Lower leg skin (tissue), 4 donors: ENCODE measurements around the gene PLS1. TPM values are rescaled to one million over a fixed set of nuclear protein-coding genes. Genes with fewer than 3 reads are reported as not detected.
"Not testable (repeated sequence)": the region's sequence is repeated elsewhere in the genome, so short reads cannot be mapped to it uniquely, and the experiment has no call there.

Experiments
- DNase-seq, 2 donors: peaks; one replicate each; pipeline ENCODE4 v3.0.0-alpha.2; 2019; ENCODE audit warnings: low spot score in 2 of 2
- H3K4me3 ChIP-seq: fragments of 200-600 bp; sonication (generic); 2 replicates; pipeline ENCODE4 v1.5.1; 2017; ENCODE audit warnings: mild to moderate bottlenecking, low read depth; ENCODE audit not compliant: poor library complexity, severe bottlenecking
- POLR2A ChIP-seq, 2 donors: fragments of 450-650 bp; IDR thresholded peaks; one replicate each; pipeline ENCODE4 v1.6.1; 2016 to 2017; ENCODE audit warnings: antibody characterized with exemption in 2 of 2, mild to moderate bottlenecking in 1 of 2, moderate library complexity in 1 of 2
- WGBS, 2 donors: methylation state at CpG; one replicate each; pipeline ENCODE4 v1.1.5; 2018; 5-methylcytosine and 5-hydroxymethylcytosine counted together
- intact Hi-C: fragments of 100-400 bp; cut with DNase I; formaldehyde crosslinking; loops from one replicate; pipeline ENCODE4 v1.15.0; 2023; ENCODE audit warnings: low total_unique reads
- total RNA-seq, 4 donors: library from RNA; depleted of rRNA; stranded (reverse); fragments of >200 nt; gene quantifications; one replicate each; pipeline ENCODE4 v1.1.0, GENCODE V29; 2016
- TF ChIP-seq, protein P1 (sequence below), 3 donors: fragments of 450-650 bp; IDR thresholded peaks; one replicate each; pipeline ENCODE4 v1.5.1; 2016; ENCODE audit warnings: antibody characterized with exemption in 3 of 3, mild to moderate bottlenecking in 3 of 3, moderate library complexity in 2 of 3

PLS1 gene
- total RNA-seq, 4 donors from 2014 or later: 6.1 to 8.6 (median 6.9) TPM

GRCh38 chr3:142732066-142732465 lies 135.9 kb downstream of the PLS1 start:
- WGBS, 2 donors: 94% methylated on average over 3 of the region's 3 CpGs
- TF ChIP-seq, protein P1, sequence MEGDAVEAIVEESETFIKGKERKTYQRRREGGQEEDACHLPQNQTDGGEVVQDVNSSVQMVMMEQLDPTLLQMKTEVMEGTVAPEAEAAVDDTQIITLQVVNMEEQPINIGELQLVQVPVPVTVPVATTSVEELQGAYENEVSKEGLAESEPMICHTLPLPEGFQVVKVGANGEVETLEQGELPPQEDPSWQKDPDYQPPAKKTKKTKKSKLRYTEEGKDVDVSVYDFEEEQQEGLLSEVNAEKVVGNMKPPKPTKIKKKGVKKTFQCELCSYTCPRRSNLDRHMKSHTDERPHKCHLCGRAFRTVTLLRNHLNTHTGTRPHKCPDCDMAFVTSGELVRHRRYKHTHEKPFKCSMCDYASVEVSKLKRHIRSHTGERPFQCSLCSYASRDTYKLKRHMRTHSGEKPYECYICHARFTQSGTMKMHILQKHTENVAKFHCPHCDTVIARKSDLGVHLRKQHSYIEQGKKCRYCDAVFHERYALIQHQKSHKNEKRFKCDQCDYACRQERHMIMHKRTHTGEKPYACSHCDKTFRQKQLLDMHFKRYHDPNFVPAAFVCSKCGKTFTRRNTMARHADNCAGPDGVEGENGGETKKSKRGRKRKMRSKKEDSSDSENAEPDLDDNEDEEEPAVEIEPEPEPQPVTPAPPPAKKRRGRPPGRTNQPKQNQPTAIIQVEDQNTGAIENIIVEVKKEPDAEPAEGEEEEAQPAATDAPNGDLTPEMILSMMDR (IDR thresholded peaks at IDR 0.05): no peak
- TF ChIP-seq POLR2A (IDR thresholded peaks at IDR 0.05): no peak

DNA sequence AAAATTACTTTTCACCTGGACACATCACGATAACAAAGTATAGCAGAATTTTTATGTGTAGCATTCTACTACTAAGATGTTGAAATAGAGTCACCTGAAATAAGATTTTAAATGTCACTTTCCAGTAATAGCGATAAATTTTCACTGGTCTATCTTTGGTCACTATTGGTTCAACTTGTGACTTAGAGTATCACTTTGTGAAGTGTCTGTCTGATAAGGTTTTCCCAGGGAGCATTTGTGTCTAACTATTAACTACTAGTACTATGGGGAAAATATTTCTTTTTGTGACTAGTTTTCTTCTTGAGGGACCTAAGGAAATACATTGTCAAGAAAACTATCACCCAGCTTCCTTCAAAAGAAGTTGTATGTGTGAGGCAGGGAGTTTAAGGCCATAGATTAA lies 138.6 kb downstream of the PLS1 start:
- intact Hi-C loops: no loop called here
- WGBS, 2 donors: 96 to 99% methylated on average over 2 of the region's 2 CpGs

More at GRCh38 chr3:142732066-142732465, 135.9 kb downstream of the PLS1 start:
- H3K4me3 ChIP-seq: no peak overlapping the region
- no peak for DNase-seq
- intact Hi-C loops: no loop called here

DNA sequence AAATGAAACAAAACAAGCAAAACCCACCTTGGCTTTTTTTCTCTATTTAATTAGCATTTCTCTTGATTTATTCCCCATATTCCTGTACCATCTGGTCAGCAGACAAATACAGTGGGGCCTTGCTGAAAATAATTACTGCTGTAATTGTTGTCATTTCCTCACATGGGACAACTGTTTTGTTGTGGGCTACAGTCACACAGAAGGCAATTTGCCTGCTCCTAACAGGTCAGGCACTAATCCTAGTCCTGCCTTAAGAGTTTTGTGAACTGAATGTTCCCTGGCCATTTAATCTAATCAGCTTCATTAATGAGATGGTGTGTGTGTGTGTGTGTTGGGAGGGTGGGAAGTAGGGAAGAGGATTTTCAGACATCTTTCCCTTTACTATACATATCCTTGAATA lies 139.3 kb downstream of the PLS1 start:
- TF ChIP-seq, protein P1 (IDR thresholded peaks at IDR 0.05): no peak
- TF ChIP-seq POLR2A (IDR thresholded peaks at IDR 0.05): no peak
- DNase-seq: no peak
- intact Hi-C loops: no loop called here
- H3K4me3 ChIP-seq: no peak overlapping the region

More for the DNA sequence above, 138.6 kb downstream of the PLS1 start:
- TF ChIP-seq POLR2A (IDR thresholded peaks at IDR 0.05): no peak
- TF ChIP-seq, protein P1 (IDR thresholded peaks at IDR 0.05): no peak
- no peak overlapping the region for H3K4me3 ChIP-seq
- no peak for DNase-seq

DNA sequence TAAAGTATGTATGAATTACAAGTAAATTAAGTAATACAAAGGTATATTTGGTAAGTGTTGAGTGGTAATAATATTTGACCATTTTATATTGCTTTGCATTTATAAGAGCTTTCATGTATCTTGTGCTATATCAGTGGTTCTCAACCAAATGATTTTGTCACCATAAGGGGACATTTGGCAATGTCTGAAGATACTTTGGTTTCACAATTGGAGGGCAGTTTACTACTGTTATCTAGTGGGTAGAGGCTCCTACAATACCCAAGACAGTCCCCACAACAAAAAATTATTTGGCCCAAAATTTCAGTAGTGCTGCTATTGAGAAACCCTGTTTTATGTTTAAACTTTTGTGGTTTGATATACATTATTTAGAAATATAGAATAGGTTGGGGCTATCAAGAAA lies 142.2 kb downstream of the PLS1 start:
- no peak for TF ChIP-seq POLR2A (IDR thresholded peaks at IDR 0.05)
- TF ChIP-seq, protein P1 (IDR thresholded peaks at IDR 0.05): no peak
- DNase-seq: no peak
- H3K4me3 ChIP-seq: no peak overlapping the region
- intact Hi-C loops: no loop called here

DNA sequence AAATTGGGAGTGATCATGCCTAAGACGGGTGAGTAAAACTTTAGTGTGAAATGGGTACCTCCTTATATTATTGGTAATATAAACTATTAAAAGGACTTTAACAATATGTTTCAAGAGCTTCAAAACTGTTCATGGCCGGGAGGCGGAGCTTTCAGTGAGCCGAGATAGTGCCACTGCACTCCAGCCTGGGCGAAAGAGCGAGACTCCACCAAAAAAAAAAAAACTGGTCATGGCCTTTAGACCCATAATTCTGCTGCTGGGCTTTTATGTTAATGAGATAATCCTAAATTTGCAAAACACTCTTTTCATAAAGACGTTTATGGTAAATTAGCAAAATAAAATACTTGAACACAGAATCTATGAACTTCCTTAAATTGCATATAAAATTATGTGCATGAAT lies 150.5 kb downstream of the PLS1 start:
- no peak overlapping the region for H3K4me3 ChIP-seq
- intact Hi-C loops: no loop called here
- 91 to 96% methylated on average over 7 of the region's 7 CpGs for WGBS, 2 donors
- TF ChIP-seq, protein P1 (IDR thresholded peaks at IDR 0.05): no peak
- TF ChIP-seq POLR2A (IDR thresholded peaks at IDR 0.05): no peak
- DNase-seq: no peak

DNA sequence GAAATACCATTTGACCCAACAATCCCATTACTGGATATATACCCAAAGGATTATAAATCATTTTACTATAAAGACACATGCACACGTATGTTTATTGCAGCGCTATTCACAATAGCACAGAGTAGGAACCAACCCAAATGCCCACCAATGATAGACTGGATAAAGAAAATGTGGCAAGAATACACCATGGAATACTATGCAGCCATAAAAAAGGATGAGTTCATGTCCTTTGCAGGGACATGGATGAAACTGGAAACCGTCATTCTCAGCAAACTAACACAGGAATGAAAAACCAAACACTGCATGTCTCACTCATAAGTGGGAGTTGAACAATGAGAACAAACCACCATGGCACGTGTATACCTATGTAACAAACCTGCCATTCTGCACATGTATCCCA lies 154.3 kb downstream of the PLS1 start:
- DNase-seq, H3K4me3 ChIP-seq, intact Hi-C loops: not testable (repeated sequence)
- 96 to 97% methylated on average over 4 of the region's 4 CpGs for WGBS, 2 donors

- intact Hi-C loops, DNase-seq, H3K4me3 ChIP-seq: not testable (repeated sequence)
- 89 to 92% methylated on average over 4 of the region's 4 CpGs for WGBS, 2 donors
These were observed 156.4 kb downstream of the PLS1 start for GRCh38 chr3:142752605-142753004.
